Measurements from ENCODE around the gene OR7C2. TPM values are rescaled to one million over a fixed set of nuclear protein-coding genes. Genes with fewer than 3 reads are reported as not detected.
"Not testable (repeated sequence)": the region's sequence is repeated elsewhere in the genome, so short reads cannot be mapped to it uniquely, and the experiment has no call there.

The OR7C2 gene
- total and polyA plus RNA-seq, 2 donors (not counting 1 experiment from before 2014, with no cell fraction given): not detected

- H3K4me3 ChIP-seq (replicated peaks in 1 of 4; ENCODE audit: control extremely low read depth in 1 of 4, insufficient read depth in 1 of 4, low read depth in 3 of 4, low read length in 4 of 4): no peak overlapping the region
- H3K9ac ChIP-seq (ENCODE audit: insufficient read depth, low read length): no peak overlapping the region
- H4K20me1 ChIP-seq (ENCODE audit: control insufficient read depth, extremely low read depth, insufficient read depth, low read length): no peaks in the 10 kb centered on the region
- H2AFZ ChIP-seq (ENCODE audit: low read length): no peak overlapping the region
- no peak for TF ChIP-seq CTCF (conservative IDR thresholded peaks at IDR 0.05 in 1 of 2, IDR thresholded peaks at IDR 0.05 in 1 of 2; ENCODE audit: low read depth in 1 of 2, low read length in 2 of 2)
- TF ChIP-seq EZH2 (IDR thresholded peaks at IDR 0.05; ENCODE audit: low read length, missing control alignments): no peak
- DNase-seq (ENCODE audit: low read depth in 2 of 2): no peak
- no peaks in the 10 kb centered on the region for H3K27me3 ChIP-seq (ENCODE audit: control insufficient read depth, insufficient read depth, low read length)
- H3K36me3 ChIP-seq (ENCODE audit: control insufficient read depth, insufficient read depth, low read length): no peaks in the 10 kb centered on the region
- H3K79me2 ChIP-seq (ENCODE audit: control insufficient read depth, insufficient read depth, low read length): no peaks in the 10 kb centered on the region
- H3K4me2 ChIP-seq (ENCODE audit: extremely low read depth, insufficient read depth, low read length): no peak overlapping the region
- no peak overlapping the region for H3K27ac ChIP-seq (ENCODE audit: insufficient read depth, low read length)
- no peaks in the 10 kb centered on the region for H3K4me1 ChIP-seq (ENCODE audit: control insufficient read depth, extremely low read depth, insufficient read depth, low read length)
- no peaks in the 10 kb centered on the region for H3K9me3 ChIP-seq (ENCODE audit: control insufficient read depth, insufficient read depth, low read depth, low read length)
These were observed 1.0 kb upstream of the OR7C2 start for GRCh38 chr19:14940266-14940665.

GRCh38 chr19:14943601-14944000 is 2.3 kb downstream of the OR7C2 start:
- H3K36me3 ChIP-seq (ENCODE audit: control insufficient read depth, insufficient read depth, low read length): no peaks in the 10 kb centered on the region
- no peak for DNase-seq (ENCODE audit: low read depth in 2 of 2)
- no peak overlapping the region for H3K4me3 ChIP-seq (replicated peaks in 1 of 4; ENCODE audit: control extremely low read depth in 1 of 4, insufficient read depth in 1 of 4, low read depth in 3 of 4, low read length in 4 of 4)
- H3K4me1 ChIP-seq (ENCODE audit: control insufficient read depth, extremely low read depth, insufficient read depth, low read length): no peaks in the 10 kb centered on the region
- TF ChIP-seq CTCF (conservative IDR thresholded peaks at IDR 0.05 in 1 of 2, IDR thresholded peaks at IDR 0.05 in 1 of 2; ENCODE audit: low read depth in 1 of 2, low read length in 2 of 2) (no peak), EZH2 (IDR thresholded peaks at IDR 0.05; ENCODE audit: low read length, missing control alignments) (no peak)
- H3K27me3 ChIP-seq (ENCODE audit: control insufficient read depth, insufficient read depth, low read length): no peaks in the 10 kb centered on the region
- no peak overlapping the region for H3K27ac ChIP-seq (ENCODE audit: insufficient read depth, low read length)
- H3K9ac ChIP-seq (ENCODE audit: insufficient read depth, low read length): no peak overlapping the region
- no peak overlapping the region for H2AFZ ChIP-seq (ENCODE audit: low read length)
- H3K9me3 ChIP-seq (ENCODE audit: control insufficient read depth, insufficient read depth, low read depth, low read length): no peaks in the 10 kb centered on the region
- no peaks in the 10 kb centered on the region for H4K20me1 ChIP-seq (ENCODE audit: control insufficient read depth, extremely low read depth, insufficient read depth, low read length)
- no peak overlapping the region for H3K4me2 ChIP-seq (ENCODE audit: extremely low read depth, insufficient read depth, low read length)
- no peaks in the 10 kb centered on the region for H3K79me2 ChIP-seq (ENCODE audit: control insufficient read depth, insufficient read depth, low read length)

- Histone ChIP-seq H3K4me2 (ENCODE audit: extremely low read depth, insufficient read depth, low read length) (no peak overlapping the region), H3K9ac (ENCODE audit: insufficient read depth, low read length) (no peak overlapping the region), H3K27ac (ENCODE audit: insufficient read depth, low read length) (no peak overlapping the region), H3K9me3 (ENCODE audit: control insufficient read depth, insufficient read depth, low read depth, low read length) (no peaks in the 10 kb centered on the region), H3K36me3 (ENCODE audit: control insufficient read depth, insufficient read depth, low read length) (no peaks in the 10 kb centered on the region), H3K4me3 (replicated peaks in 1 of 4; ENCODE audit: control extremely low read depth in 1 of 4, insufficient read depth in 1 of 4, low read depth in 3 of 4, low read length in 4 of 4) (no peak overlapping the region), H2AFZ (ENCODE audit: low read length) (no peak overlapping the region), H3K27me3 (ENCODE audit: control insufficient read depth, insufficient read depth, low read length) (no peaks in the 10 kb centered on the region), H3K4me1 (ENCODE audit: control insufficient read depth, extremely low read depth, insufficient read depth, low read length) (no peaks in the 10 kb centered on the region), H4K20me1 (ENCODE audit: control insufficient read depth, extremely low read depth, insufficient read depth, low read length) (no peaks in the 10 kb centered on the region), H3K79me2 (ENCODE audit: control insufficient read depth, insufficient read depth, low read length) (no peaks in the 10 kb centered on the region)
- TF ChIP-seq EZH2 (IDR thresholded peaks at IDR 0.05; ENCODE audit: low read length, missing control alignments): no peak
- TF ChIP-seq CTCF (conservative IDR thresholded peaks at IDR 0.05 in 1 of 2, IDR thresholded peaks at IDR 0.05 in 1 of 2; ENCODE audit: low read depth in 1 of 2, low read length in 2 of 2): no peak
- DNase-seq (ENCODE audit: low read depth in 2 of 2): no peak
These were observed 3.2 kb downstream of the OR7C2 start for GRCh38 chr19:14944456-14944855.

- not testable (repeated sequence) for H3K4me3 ChIP-seq (replicated peaks in 1 of 4; ENCODE audit: control extremely low read depth in 1 of 4, insufficient read depth in 1 of 4, low read depth in 3 of 4, low read length in 4 of 4); H3K4me1 ChIP-seq (ENCODE audit: control insufficient read depth, extremely low read depth, insufficient read depth, low read length); H3K9me3 ChIP-seq (ENCODE audit: control insufficient read depth, insufficient read depth, low read depth, low read length); H3K9ac ChIP-seq (ENCODE audit: insufficient read depth, low read length); H2AFZ ChIP-seq (ENCODE audit: low read length); H3K4me2 ChIP-seq (ENCODE audit: extremely low read depth, insufficient read depth, low read length); H3K36me3 ChIP-seq (ENCODE audit: control insufficient read depth, insufficient read depth, low read length); H3K27ac ChIP-seq (ENCODE audit: insufficient read depth, low read length); H4K20me1 ChIP-seq (ENCODE audit: control insufficient read depth, extremely low read depth, insufficient read depth, low read length); DNase-seq (ENCODE audit: low read depth in 2 of 2); H3K79me2 ChIP-seq (ENCODE audit: control insufficient read depth, insufficient read depth, low read length); H3K27me3 ChIP-seq (ENCODE audit: control insufficient read depth, insufficient read depth, low read length)
These were observed 8.1 kb downstream of the OR7C2 start for GRCh38 chr19:14949413-14949812.

Measured in fibroblast of lung (primary cell).